Renal cortical epithelial cell (primary cell): ENCODE data around the gene CD247. TPM values are rescaled to one million over a fixed set of nuclear protein-coding genes. Genes with fewer than 3 reads are reported as not detected.

Experiments
- DNase-seq: peaks from one replicate; pipeline ENCODE4 v3.0.0-alpha.2; 2011; ENCODE audit warnings: low read depth
- total RNA-seq: library from RNA; depleted of rRNA; stranded (reverse); fragments of >200 nt; gene quantifications from 2 replicates; pipeline ENCODE4 v1.2.3, GENCODE V29; 2014

Gene CD247
- total RNA-seq, 1 donor from 2014 or later, result not detected

- peak; percentile 17 for DNase-seq
These were observed 101.8 kb downstream of the CD247 start for GRCh38 chr1:167416506-167416905.

GRCh38 chr1:167413328-167413727 is 105.0 kb downstream of the CD247 start:
- no peak for DNase-seq

DNA sequence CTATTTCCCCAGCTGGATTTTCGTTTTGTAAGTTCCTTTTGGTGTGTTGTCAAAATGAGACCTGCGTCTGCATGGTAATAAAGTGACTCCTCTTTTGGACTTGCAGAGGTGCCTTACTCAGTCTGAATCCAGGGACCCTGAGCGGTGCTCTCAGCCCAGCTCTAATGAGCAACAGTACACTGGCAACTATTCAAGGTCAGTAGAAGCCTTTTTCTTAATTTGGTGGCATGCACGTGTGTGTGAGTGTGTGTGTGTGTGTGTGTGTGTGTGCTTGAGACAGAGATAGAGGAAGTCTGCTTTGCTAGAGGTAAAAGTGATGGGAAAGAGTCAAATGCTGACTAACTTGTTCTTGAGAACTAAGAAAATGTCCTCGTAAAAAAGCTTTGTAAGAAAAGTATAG is 105.4 kb downstream of the CD247 start:
- DNase-seq, result no peak

GRCh38 chr1:167412072-167412471 is 106.3 kb downstream of the CD247 start:
- no peak for DNase-seq

- no peak for DNase-seq
These were observed 109.1 kb downstream of the CD247 start for GRCh38 chr1:167409183-167409582.

DNA sequence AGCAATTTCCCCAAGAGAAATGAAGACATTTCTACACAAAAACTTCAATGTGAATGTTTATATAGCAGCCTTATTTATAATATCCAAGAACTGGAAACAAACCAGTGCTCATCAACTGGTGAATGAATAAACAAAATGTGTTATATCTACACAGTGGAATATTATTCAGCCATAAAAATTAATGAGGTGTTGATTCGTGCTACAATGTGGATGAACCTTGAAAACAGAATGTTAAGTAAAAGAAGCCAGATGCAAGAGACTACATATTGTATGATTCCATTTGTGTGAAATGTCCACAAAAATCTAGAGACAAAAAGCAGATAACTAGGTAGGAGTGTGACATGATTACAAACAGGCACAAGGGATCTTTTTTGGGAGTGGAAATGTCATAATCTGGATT is 110.0 kb downstream of the CD247 start:
- no peak for DNase-seq

DNA sequence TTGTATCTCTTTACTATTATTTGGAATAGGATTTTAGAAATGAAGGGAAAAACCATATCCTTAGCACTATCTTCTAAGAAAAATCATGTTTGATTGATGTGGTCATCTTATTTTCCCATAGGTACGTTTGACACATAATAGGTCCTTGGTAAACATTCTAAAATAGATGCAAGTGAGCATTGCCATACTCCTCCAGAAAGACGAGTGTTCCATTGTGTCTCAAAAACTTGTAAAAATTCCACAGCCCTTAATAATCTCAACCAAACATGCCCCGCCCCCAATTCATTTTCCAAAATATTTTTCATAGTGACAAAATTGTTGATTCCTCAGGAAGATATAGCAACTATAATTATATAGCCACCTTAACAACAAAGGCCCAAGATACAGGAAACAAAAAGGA is 113.4 kb downstream of the CD247 start:
- no peak for DNase-seq

DNA sequence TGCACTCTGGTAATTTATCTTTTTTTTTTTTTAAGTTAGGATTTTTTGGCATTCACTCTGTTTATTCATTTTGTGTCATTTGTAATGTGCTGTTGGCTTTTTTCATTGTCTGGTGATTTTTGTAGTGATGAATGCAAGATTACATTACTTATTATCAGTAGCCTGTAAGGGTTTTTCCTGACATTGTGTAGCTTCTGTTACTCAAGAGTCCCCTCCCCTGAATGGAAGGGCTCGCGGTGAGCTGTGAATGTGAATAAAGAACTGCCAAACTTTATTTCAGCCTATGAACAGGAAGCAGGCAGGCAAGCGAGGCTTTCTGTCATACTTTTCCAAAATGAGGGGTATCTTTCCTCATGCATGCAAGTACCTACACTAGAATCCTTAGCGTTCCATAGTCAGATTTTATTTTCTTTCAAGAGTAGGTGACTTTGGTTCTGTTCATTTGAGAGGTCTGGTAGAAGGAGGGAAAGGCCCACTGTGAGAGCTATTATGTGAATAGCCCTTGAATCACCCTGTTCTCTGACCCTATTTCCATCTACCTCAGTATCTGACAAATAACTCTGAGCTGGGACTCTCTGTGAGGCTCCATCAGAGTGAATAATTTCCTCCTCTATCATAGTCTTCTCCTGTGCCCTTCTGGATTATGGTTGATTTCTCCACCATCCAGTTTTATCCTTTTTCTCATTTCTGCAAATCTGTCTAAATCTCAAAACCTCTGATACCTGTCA is 114.0 kb downstream of the CD247 start:
- no peak for DNase-seq

GRCh38 chr1:167401260-167401873 is 117.0 kb downstream of the CD247 start:
- DNase-seq, result peak; percentile 61

GRCh38 chr1:167400359-167400953 is 117.9 kb downstream of the CD247 start:
- DNase-seq, result no peak

- DNase-seq, result no peak
These were observed 126.1 kb downstream of the CD247 start for GRCh38 chr1:167392200-167392696.

- no peak for DNase-seq
These were observed 129.4 kb downstream of the CD247 start for GRCh38 chr1:167388976-167389375.

GRCh38 chr1:167387251-167387910 is 130.9 kb downstream of the CD247 start:
- no peak for DNase-seq

Other genes starting within 250 kb of the CD247 start
- gene CREG1, start 35.2 kb upstream of the CD247 start, total RNA-seq, result 31.8 and 70.4 TPM in 2 replicates
- 0.05 TPM in 1 of 2 replicates, not detected in the other for gene RCSD1, start 111.7 kb upstream of the CD247 start, total RNA-seq
- gene MPZL1, start 203.5 kb upstream of the CD247 start, total RNA-seq, result 133 and 183 TPM in 2 replicates